Endothelial cell of umbilical vein (primary cell): ENCODE data around the gene APP. TPM values are rescaled to one million over a fixed set of nuclear protein-coding genes. Genes with fewer than 3 reads are reported as not detected.

Source experiments
- BruUV-seq: library from RNA; stranded (reverse); fragments of 400-500 nt; replicated peaks from 2 replicates; lab custom pipeline; 2021; lab: Mats Ljungman, UMichigan
- CTCF ChIA-PET: fragments of 300-600, 350-600 bp; sonication (Branson Sonifier 250); formaldehyde crosslinking; loops from one replicate; lab custom pipeline; 2021; ENCODE audit warnings: antibody characterized with exemption, inconsistent platforms; lab: Charles Lee
- POLR2A ChIA-PET: fragments of 300-600, 350-600 bp; sonication (Branson Sonifier 250); formaldehyde crosslinking; loops from one replicate; lab custom pipeline; 2021; ENCODE audit warnings: antibody characterized with exemption, inconsistent platforms; lab: Charles Lee
- DNase-seq: peaks from one replicate; pipeline ENCODE4 v3.0.0-alpha.2; 2011; ENCODE audit warnings: low read depth, low spot score
- FAIRE-seq: peaks from 2 replicates; lab custom pipeline; 2011; peaks lifted over from hg19 to GRCh38; lab: Jason Lieb, UNC
- H2AFZ ChIP-seq: 2 replicates; pipeline ENCODE4 v1.6.0; 2012; ENCODE audit warnings: low read depth, low read length, control low read depth, inconsistent platforms
- H3K27ac ChIP-seq: 2 replicates; pipeline ENCODE4 v1.5.1; 2011; ENCODE audit warnings: low read depth, mild to moderate bottlenecking, control low read depth, low read length, moderate library complexity; ENCODE audit not compliant: insufficient read depth
- H3K27me3 ChIP-seq, 2 experiments: 2 replicates each; pipeline versions ENCODE4 v1.6.0 to v1.6.1; 2011; ENCODE audit warnings: low read length in 2 of 2, mixed read lengths in 1 of 2; ENCODE audit not compliant: control insufficient read depth in 2 of 2, insufficient read depth in 2 of 2
- H3K36me3 ChIP-seq, 2 experiments: 2 replicates in 1 of 2; 3 replicates in 1 of 2; pipeline ENCODE4 v1.5.1; 2011; ENCODE audit warnings: low read length in 2 of 2, mild to moderate bottlenecking in 1 of 2, moderate library complexity in 1 of 2; ENCODE audit not compliant: control insufficient read depth in 2 of 2, insufficient read depth in 2 of 2; ENCODE audit errors: extremely low read depth in 1 of 2
- H3K4me1 ChIP-seq: 3 replicates; pipeline ENCODE4 v1.5.1; 2011; ENCODE audit warnings: mild to moderate bottlenecking, low read length; ENCODE audit not compliant: control insufficient read depth, insufficient read depth; ENCODE audit errors: extremely low read depth
- H3K4me2 ChIP-seq: 2 replicates; pipeline ENCODE4 v1.6.1; 2011; ENCODE audit warnings: low read length, control low read depth, mixed read lengths; ENCODE audit not compliant: insufficient read depth
- H3K4me3 ChIP-seq, 3 experiments: fragments of 200-600 bp in 1 of 3; sonication (generic), shearing (Covaris generic) in 1 of 3; replicated peaks in 1 of 3; 2 replicates each; pipeline ENCODE4 v1.5.1; 2011 to 2016; ENCODE audit warnings: control low read depth in 3 of 3, low read length in 3 of 3, mild to moderate bottlenecking in 2 of 3, inconsistent platforms in 1 of 3, low read depth in 1 of 3, moderate library complexity in 1 of 3; ENCODE audit not compliant: insufficient read depth in 1 of 3
- H3K79me2 ChIP-seq: 2 replicates; pipeline ENCODE4 v1.6.0; 2012; ENCODE audit warnings: low read length, inconsistent platforms; ENCODE audit not compliant: control insufficient read depth, insufficient read depth
- H3K9ac ChIP-seq: replicated peaks from 2 replicates; pipeline ENCODE3; 2011; ENCODE audit warnings: low read length, control low read depth; ENCODE audit not compliant: insufficient read depth; ENCODE audit errors: extremely low read depth
- H3K9me1 ChIP-seq: replicated peaks from 3 replicates; pipeline ENCODE4 v1.6.0; 2011; ENCODE audit warnings: mild to moderate bottlenecking, low read length; ENCODE audit not compliant: control insufficient read depth, insufficient read depth; ENCODE audit errors: extremely low read depth
- H3K9me3 ChIP-seq: replicated peaks from 2 replicates; pipeline ENCODE4 v1.5.1; 2012; ENCODE audit warnings: low read length, inconsistent platforms; ENCODE audit not compliant: control insufficient read depth, insufficient read depth
- H4K20me1 ChIP-seq: replicated peaks from 2 replicates; pipeline ENCODE3; 2011; ENCODE audit warnings: mild to moderate bottlenecking, low read length; ENCODE audit not compliant: control insufficient read depth, insufficient read depth; ENCODE audit errors: extremely low read depth
- EZH2 ChIP-seq: IDR thresholded peaks from 2 replicates; pipeline ENCODE4 v1.6.1; 2012; ENCODE audit warnings: borderline replicate concordance, low read depth, mild to moderate bottlenecking, moderate library complexity, low read length, inconsistent platforms; ENCODE audit not compliant: severe bottlenecking
- FOS ChIP-seq: IDR thresholded peaks from 2 replicates; pipeline ENCODE4 v1.6.1; 2011; ENCODE audit warnings: mild to moderate bottlenecking, low read length, moderate library complexity, borderline replicate concordance; ENCODE audit not compliant: insufficient read depth
- GATA2 ChIP-seq: IDR thresholded peaks from 2 replicates; pipeline ENCODE4 v1.7.0; 2011; ENCODE audit warnings: low read depth, mild to moderate bottlenecking, moderate library complexity, mixed read lengths, low read length; ENCODE audit not compliant: insufficient read length, insufficient read depth
- JUN ChIP-seq: IDR thresholded peaks from 2 replicates; pipeline ENCODE4 v1.6.1; 2011; ENCODE audit warnings: borderline replicate concordance, low read depth; ENCODE audit not compliant: insufficient read length, insufficient read depth
- MYC ChIP-seq: IDR thresholded peaks from one replicate; pipeline ENCODE4 v1.6.1; 2011; ENCODE audit warnings: mild to moderate bottlenecking, low read depth, low read length
- POLR2A ChIP-seq: IDR thresholded peaks from 2 replicates; pipeline ENCODE4 v1.6.1; 2012; ENCODE audit warnings: low read depth, mild to moderate bottlenecking, control low read depth, low read length
- POLR2AphosphoS5 ChIP-seq: IDR thresholded peaks from 2 replicates; pipeline ENCODE4 v1.6.1; 2012; ENCODE audit warnings: low read depth, mild to moderate bottlenecking, control low read depth, low read length, moderate library complexity; ENCODE audit not compliant: insufficient read depth
- dilution Hi-C: fragments of 300-500 bp; cut with MboI; formaldehyde crosslinking; loops from one replicate; pipeline ENCODE4 v1.15.0; 2019; ENCODE audit warnings: low sequenced_read_pairs; ENCODE audit not compliant: extremely low pct_ligation_motif_present
- intact Hi-C: fragments of 100-400 bp; cut with micrococcal nuclease; formaldehyde crosslinking; loops from one replicate; pipeline ENCODE4 v1.10.0; 2022
- polyA plus RNA-seq, 4 experiments: library from polyadenylated mRNA; depleted of rRNA in 3 of 4; stranded (reverse) in 3 of 4; unstranded in 1 of 4; fragments of >200 nt; gene quantifications; 2 replicates each; pipeline versions ENCODE4 v1.2.1 to v1.2.3, GENCODE V29; 2011 to 2012; ENCODE audit warnings: missing spikeins in 1 of 4
- total RNA-seq: library from RNA; stranded (reverse); gene quantifications from 2 replicates; pipeline ENCODE4 v1.2.3, GENCODE V29; 2021
- TF ChIP-seq, protein P1 (sequence below): IDR thresholded peaks from 2 replicates; pipeline ENCODE4 v1.6.1; 2011; ENCODE audit not compliant: insufficient read depth, insufficient read length
- TF ChIP-seq, protein P2 (sequence below), 2 donors: IDR thresholded peaks; 1 replicate in 1 of 2; 2 replicates in 1 of 2; pipeline ENCODE4 v1.5.1; 2011; ENCODE audit warnings: low read length in 2 of 2, mild to moderate bottlenecking in 2 of 2, moderate library complexity in 2 of 2, control low read depth in 1 of 2, inconsistent platforms in 1 of 2, low read depth in 1 of 2; ENCODE audit not compliant: insufficient read depth in 1 of 2; ENCODE audit errors: extremely low read depth in 1 of 2

APP gene
- total and polyA plus RNA-seq, 2 donors (not counting 3 experiments of a cell fraction or from before 2014, with no cell fraction given) = 914 to 928 TPM

DNA sequence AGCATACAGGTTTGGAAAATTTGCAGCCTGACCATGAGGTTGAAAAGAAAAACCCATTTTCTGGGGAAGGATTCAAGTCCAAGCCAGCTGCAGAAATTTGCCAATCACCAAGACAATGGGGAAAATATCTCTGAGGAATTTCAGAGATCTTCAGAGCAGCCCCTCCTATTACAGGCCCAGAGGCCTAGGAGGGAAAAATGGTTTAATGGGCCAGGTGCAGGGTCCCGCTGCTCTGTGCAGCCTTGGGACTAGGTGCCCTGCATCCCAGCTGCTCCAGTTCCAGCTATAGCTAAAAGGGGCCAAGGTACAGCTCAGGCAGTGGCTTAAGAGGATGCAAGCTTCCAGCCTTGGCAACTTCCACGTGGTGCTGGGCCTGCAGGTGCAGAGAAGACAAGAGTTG lies 322.3 kb downstream of the APP start:
- Histone ChIP-seq H3K9ac (no peak overlapping the region), H3K27ac (no peak overlapping the region), H3K9me1 (no peaks in the 10 kb centered on the region), H3K9me3 (no peaks in the 10 kb centered on the region), H3K4me1 (no peaks in the 10 kb centered on the region), H2AFZ (no peak overlapping the region), H3K4me2 (no peak overlapping the region), H3K4me3 (no peak overlapping the region), H3K79me2 (no peaks in the 10 kb centered on the region), H4K20me1 (no peaks in the 10 kb centered on the region), H3K27me3 (no peaks in the 10 kb centered on the region), H3K36me3 (no peaks in the 10 kb centered on the region)
- TF ChIP-seq, protein P1, sequence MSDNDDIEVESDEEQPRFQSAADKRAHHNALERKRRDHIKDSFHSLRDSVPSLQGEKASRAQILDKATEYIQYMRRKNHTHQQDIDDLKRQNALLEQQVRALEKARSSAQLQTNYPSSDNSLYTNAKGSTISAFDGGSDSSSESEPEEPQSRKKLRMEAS = no peak
- TF ChIP-seq, protein P2, sequence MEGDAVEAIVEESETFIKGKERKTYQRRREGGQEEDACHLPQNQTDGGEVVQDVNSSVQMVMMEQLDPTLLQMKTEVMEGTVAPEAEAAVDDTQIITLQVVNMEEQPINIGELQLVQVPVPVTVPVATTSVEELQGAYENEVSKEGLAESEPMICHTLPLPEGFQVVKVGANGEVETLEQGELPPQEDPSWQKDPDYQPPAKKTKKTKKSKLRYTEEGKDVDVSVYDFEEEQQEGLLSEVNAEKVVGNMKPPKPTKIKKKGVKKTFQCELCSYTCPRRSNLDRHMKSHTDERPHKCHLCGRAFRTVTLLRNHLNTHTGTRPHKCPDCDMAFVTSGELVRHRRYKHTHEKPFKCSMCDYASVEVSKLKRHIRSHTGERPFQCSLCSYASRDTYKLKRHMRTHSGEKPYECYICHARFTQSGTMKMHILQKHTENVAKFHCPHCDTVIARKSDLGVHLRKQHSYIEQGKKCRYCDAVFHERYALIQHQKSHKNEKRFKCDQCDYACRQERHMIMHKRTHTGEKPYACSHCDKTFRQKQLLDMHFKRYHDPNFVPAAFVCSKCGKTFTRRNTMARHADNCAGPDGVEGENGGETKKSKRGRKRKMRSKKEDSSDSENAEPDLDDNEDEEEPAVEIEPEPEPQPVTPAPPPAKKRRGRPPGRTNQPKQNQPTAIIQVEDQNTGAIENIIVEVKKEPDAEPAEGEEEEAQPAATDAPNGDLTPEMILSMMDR (IDR thresholded peaks at IDR 0.05; ENCODE audit: extremely low read depth in 1 of 2, insufficient read depth in 1 of 2, low read depth in 1 of 2, low read length in 2 of 2) = no peak
- TF ChIP-seq MYC (no peak), POLR2A (no peak), FOS (no peak), EZH2 (no peak), GATA2 (no peak), POLR2AphosphoS5 (no peak), JUN (no peak)
- DNase-seq = no peak
- dilution Hi-C loops (no loop called here), intact Hi-C loops (no loop called here)
- CTCF ChIA-PET = no interaction called here
- POLR2A ChIA-PET = no interaction called here
- BruUV-seq = no TSS peak
- no peak for FAIRE-seq
